ENCODE data around the gene RFWD3.

Gene RFWD3

GRCh38 chr16:74623214-74623838, 43.4 kb downstream of the RFWD3 start:
- no peak overlapping the region for H3K9ac ChIP-seq (ENCODE audit: low read length in 2 of 2)
- H3K27ac ChIP-seq (ENCODE audit: low read length), result no peak overlapping the region
- H3K4me3 ChIP-seq (ENCODE audit: low read length in 2 of 2), result no peak overlapping the region
- peaks cover 31 to 38% of the 10 kb centered on the region in 2 donors for H3K36me3 ChIP-seq (ENCODE audit: control insufficient read depth in 2 of 2, insufficient read depth in 2 of 2, low read length in 2 of 2)
- H3K27me3 ChIP-seq (ENCODE audit: control insufficient read depth in 1 of 2, insufficient read depth in 2 of 2, low read length in 2 of 2), result no peaks in the 10 kb centered on the region
- peaks cover 4% of the 10 kb centered on the region for H3K4me1 ChIP-seq (ENCODE audit: control insufficient read depth, insufficient read depth, low read length)
- H3K9me3 ChIP-seq (ENCODE audit: control insufficient read depth in 2 of 2, low read length in 2 of 2), result no peaks in the 10 kb centered on the region

GRCh38 chr16:74622005-74622404, 44.7 kb downstream of the RFWD3 start:
- no peaks in the 10 kb centered on the region for H3K9me3 ChIP-seq (ENCODE audit: control insufficient read depth in 2 of 2, low read length in 2 of 2)
- no peak overlapping the region for H3K4me3 ChIP-seq (ENCODE audit: low read length in 2 of 2)
- H3K36me3 ChIP-seq (ENCODE audit: control insufficient read depth in 2 of 2, insufficient read depth in 2 of 2, low read length in 2 of 2), result peaks cover 24 to 32% of the 10 kb centered on the region in 2 donors
- no peak overlapping the region for H3K27ac ChIP-seq (ENCODE audit: low read length)
- H3K27me3 ChIP-seq (ENCODE audit: control insufficient read depth in 1 of 2, insufficient read depth in 2 of 2, low read length in 2 of 2), result no peaks in the 10 kb centered on the region
- no peak overlapping the region for H3K9ac ChIP-seq (ENCODE audit: low read length in 2 of 2)
- no peaks in the 10 kb centered on the region for H3K4me1 ChIP-seq (ENCODE audit: control insufficient read depth, insufficient read depth, low read length)

- Histone ChIP-seq H3K9me3 (ENCODE audit: control insufficient read depth in 2 of 2, low read length in 2 of 2) (no peaks in the 10 kb centered on the region), H3K27me3 (ENCODE audit: control insufficient read depth in 1 of 2, insufficient read depth in 2 of 2, low read length in 2 of 2) (no peaks in the 10 kb centered on the region), H3K27ac (ENCODE audit: low read length) (no peak overlapping the region), H3K36me3 (ENCODE audit: control insufficient read depth in 2 of 2, insufficient read depth in 2 of 2, low read length in 2 of 2) (peaks cover 0 to 6% of the 10 kb centered on the region in 2 donors), H3K9ac (ENCODE audit: low read length in 2 of 2) (no peak overlapping the region), H3K4me3 (ENCODE audit: low read length in 2 of 2) (no peak overlapping the region), H3K4me1 (ENCODE audit: control insufficient read depth, insufficient read depth, low read length) (no peaks in the 10 kb centered on the region)
These were observed 49.4 kb downstream of the RFWD3 start for GRCh38 chr16:74617206-74617788.

- peaks cover 3% of the 10 kb centered on the region for H3K4me1 ChIP-seq (ENCODE audit: control insufficient read depth, insufficient read depth, low read length)
- H3K36me3 ChIP-seq (ENCODE audit: control insufficient read depth in 2 of 2, insufficient read depth in 2 of 2, low read length in 2 of 2), result no peaks in the 10 kb centered on the region
- H3K4me3 ChIP-seq (ENCODE audit: low read length in 2 of 2), result no peak overlapping the region
- H3K9me3 ChIP-seq (ENCODE audit: control insufficient read depth in 2 of 2, low read length in 2 of 2), result no peaks in the 10 kb centered on the region
- no peak overlapping the region for H3K27ac ChIP-seq (ENCODE audit: low read length)
- no peaks in the 10 kb centered on the region for H3K27me3 ChIP-seq (ENCODE audit: control insufficient read depth in 1 of 2, insufficient read depth in 2 of 2, low read length in 2 of 2)
- no peak overlapping the region for H3K9ac ChIP-seq (ENCODE audit: low read length in 2 of 2)
These were observed 55.0 kb downstream of the RFWD3 start for GRCh38 chr16:74611721-74612120.

GRCh38 chr16:74608944-74609343, 57.7 kb downstream of the RFWD3 start:
- Histone ChIP-seq H3K9ac (ENCODE audit: low read length in 2 of 2) (no peak overlapping the region), H3K4me3 (ENCODE audit: low read length in 2 of 2) (no peak overlapping the region), H3K9me3 (ENCODE audit: control insufficient read depth in 2 of 2, low read length in 2 of 2) (no peaks in the 10 kb centered on the region), H3K4me1 (ENCODE audit: control insufficient read depth, insufficient read depth, low read length) (peaks cover 3% of the 10 kb centered on the region), H3K27ac (ENCODE audit: low read length) (no peak overlapping the region), H3K27me3 (ENCODE audit: control insufficient read depth in 1 of 2, insufficient read depth in 2 of 2, low read length in 2 of 2) (no peaks in the 10 kb centered on the region), H3K36me3 (ENCODE audit: control insufficient read depth in 2 of 2, insufficient read depth in 2 of 2, low read length in 2 of 2) (no peaks in the 10 kb centered on the region)

- Histone ChIP-seq H3K4me1 (ENCODE audit: control insufficient read depth, insufficient read depth, low read length) (peaks cover 3% of the 10 kb centered on the region), H3K36me3 (ENCODE audit: control insufficient read depth in 2 of 2, insufficient read depth in 2 of 2, low read length in 2 of 2) (no peaks in the 10 kb centered on the region), H3K9ac (ENCODE audit: low read length in 2 of 2) (no peak overlapping the region), H3K27me3 (ENCODE audit: control insufficient read depth in 1 of 2, insufficient read depth in 2 of 2, low read length in 2 of 2) (no peaks in the 10 kb centered on the region), H3K9me3 (ENCODE audit: control insufficient read depth in 2 of 2, low read length in 2 of 2) (no peaks in the 10 kb centered on the region), H3K27ac (ENCODE audit: low read length) (no peak overlapping the region), H3K4me3 (ENCODE audit: low read length in 2 of 2) (no peak overlapping the region)
These were observed 58.3 kb downstream of the RFWD3 start for GRCh38 chr16:74608381-74608780.

- H3K9me3 ChIP-seq (ENCODE audit: control insufficient read depth in 2 of 2, low read length in 2 of 2), result no peaks in the 10 kb centered on the region
- H3K27me3 ChIP-seq (ENCODE audit: control insufficient read depth in 1 of 2, insufficient read depth in 2 of 2, low read length in 2 of 2), result no peaks in the 10 kb centered on the region
- H3K36me3 ChIP-seq (ENCODE audit: control insufficient read depth in 2 of 2, insufficient read depth in 2 of 2, low read length in 2 of 2), result no peaks in the 10 kb centered on the region
- H3K4me3 ChIP-seq (ENCODE audit: low read length in 2 of 2), result peak overlapping the region; percentile 29 to 97
- no peak overlapping the region for H3K27ac ChIP-seq (ENCODE audit: low read length)
- no peak overlapping the region for H3K9ac ChIP-seq (ENCODE audit: low read length in 2 of 2)
- peaks cover 3% of the 10 kb centered on the region for H3K4me1 ChIP-seq (ENCODE audit: control insufficient read depth, insufficient read depth, low read length)
These were observed 58.7 kb downstream of the RFWD3 start for GRCh38 chr16:74607962-74608356.

- H3K27ac ChIP-seq (ENCODE audit: low read length), result peak overlapping the region; percentile 82
- no peaks in the 10 kb centered on the region for H3K36me3 ChIP-seq (ENCODE audit: control insufficient read depth in 2 of 2, insufficient read depth in 2 of 2, low read length in 2 of 2)
- H3K4me1 ChIP-seq (ENCODE audit: control insufficient read depth, insufficient read depth, low read length), result peaks cover 3% of the 10 kb centered on the region
- H3K27me3 ChIP-seq (ENCODE audit: control insufficient read depth in 1 of 2, insufficient read depth in 2 of 2, low read length in 2 of 2), result no peaks in the 10 kb centered on the region
- no peaks in the 10 kb centered on the region for H3K9me3 ChIP-seq (ENCODE audit: control insufficient read depth in 2 of 2, low read length in 2 of 2)
- H3K9ac ChIP-seq (ENCODE audit: low read length in 2 of 2), result peak overlapping the region; percentile 85 to 93
- H3K4me3 ChIP-seq (ENCODE audit: low read length in 2 of 2), result peak overlapping the region; percentile 92 to 97
These were observed 59.2 kb downstream of the RFWD3 start for GRCh38 chr16:74607310-74607961.

GRCh38 chr16:74606521-74607309, 60.0 kb downstream of the RFWD3 start, which contains the start of gene GLG1:
GLG1 (minus strand) TSS chr16:74607114; CDS start chr16:74607094, 20 bp downstream.
- Histone ChIP-seq H3K9me3 (ENCODE audit: control insufficient read depth in 2 of 2, low read length in 2 of 2) (no peaks in the 10 kb centered on the region), H3K27ac (ENCODE audit: low read length) (peak within 1 kb of the TSS; percentile 82), H3K27me3 (ENCODE audit: control insufficient read depth in 1 of 2, insufficient read depth in 2 of 2, low read length in 2 of 2) (no peaks in the 10 kb centered on the region), H3K4me3 (ENCODE audit: low read length in 2 of 2) (peak within 1 kb of the TSS; percentile 92 to 97), H3K36me3 (ENCODE audit: control insufficient read depth in 2 of 2, insufficient read depth in 2 of 2, low read length in 2 of 2) (no peaks in the 10 kb centered on the region), H3K4me1 (ENCODE audit: control insufficient read depth, insufficient read depth, low read length) (peaks cover 3% of the 10 kb centered on the region), H3K9ac (ENCODE audit: low read length in 2 of 2) (peak within 1 kb of the TSS; percentile 85 to 93)

- peaks cover 3% of the 10 kb centered on the region for H3K4me1 ChIP-seq (ENCODE audit: control insufficient read depth, insufficient read depth, low read length)
- H3K27me3 ChIP-seq (ENCODE audit: control insufficient read depth in 1 of 2, insufficient read depth in 2 of 2, low read length in 2 of 2), result no peaks in the 10 kb centered on the region
- peak overlapping the region; percentile 82 for H3K27ac ChIP-seq (ENCODE audit: low read length)
- peak overlapping the region; percentile 85 to 93 for H3K9ac ChIP-seq (ENCODE audit: low read length in 2 of 2)
- no peaks in the 10 kb centered on the region for H3K36me3 ChIP-seq (ENCODE audit: control insufficient read depth in 2 of 2, insufficient read depth in 2 of 2, low read length in 2 of 2)
- H3K9me3 ChIP-seq (ENCODE audit: control insufficient read depth in 2 of 2, low read length in 2 of 2), result no peaks in the 10 kb centered on the region
- peak overlapping the region; percentile 92 to 97 for H3K4me3 ChIP-seq (ENCODE audit: low read length in 2 of 2)
These were observed 60.7 kb downstream of the RFWD3 start for GRCh38 chr16:74605746-74606520.
